Testis (tissue), 3 donors: Measurements from ENCODE around the gene LDLRAD4. TPM values are rescaled to one million over a fixed set of nuclear protein-coding genes. Genes with fewer than 3 reads are reported as not detected.

Experiments used
- DNase-seq: peaks from one replicate; pipeline ENCODE4 v3.0.0-alpha.2; 2019
- H3K27ac ChIP-seq, 2 donors: fragments of 200-600 bp; sonication (generic); one replicate each; pipeline ENCODE4 v1.5.1; 2019
- H3K27me3 ChIP-seq: fragments of 200-600 bp; sonication (generic); one replicate; pipeline ENCODE4 v1.5.1; 2019
- H3K36me3 ChIP-seq: fragments of 200-600 bp; sonication (generic); one replicate; pipeline ENCODE4 v1.5.1; 2017; ENCODE audit warnings: low read depth; ENCODE audit errors: missing control alignments
- H3K4me1 ChIP-seq: fragments of 200-600 bp; sonication (generic); one replicate; pipeline ENCODE4 v1.5.1; 2019
- H3K4me3 ChIP-seq, 2 donors: fragments of 200-600 bp; sonication (generic); one replicate each; pipeline ENCODE4 v1.5.1; 2017 to 2019
- H3K9me3 ChIP-seq: fragments of 200-600 bp; sonication (generic); one replicate; pipeline ENCODE4 v1.5.1; 2017
- POLR2A ChIP-seq: fragments of 450-650 bp; IDR thresholded peaks from one replicate; pipeline ENCODE4 v1.6.1; 2017; ENCODE audit warnings: antibody characterized with exemption, mild to moderate bottlenecking, moderate library complexity
- WGBS, 2 donors: methylation state at CpG; one replicate each; pipeline ENCODE4 v1.1.5; 2018; 5-methylcytosine and 5-hydroxymethylcytosine counted together
- intact Hi-C: fragments of 100-400 bp; cut with DNase I; formaldehyde crosslinking; loops from one replicate; pipeline ENCODE4 v1.15.1; 2023; ENCODE audit warnings: low total_unique reads
- polyA plus RNA-seq: library from polyadenylated mRNA; stranded (reverse); fragments of 350-450 nt; fragmentation: Illumina TruSeq; extraction: RNeasy Lipid Tissue Mini Kit (QIAGEN cat#74804); gene quantifications from one replicate; pipeline ENCODE4 v1.2.3, GENCODE V29; 2014; ENCODE audit warnings: low read depth, low replicate concordance; ENCODE audit not compliant: insufficient read depth
- total RNA-seq, 2 donors: library from RNA; depleted of rRNA; stranded (reverse); fragments of >200 nt; gene quantifications; one replicate each; pipeline ENCODE4 v1.2.3, GENCODE V29; 2016
- TF ChIP-seq, protein P1 (sequence below), 3 experiments: fragments of 450-650 bp in 2 of 3; fragments of 200-600 bp in 1 of 3; sonication (generic) in 1 of 3; IDR thresholded peaks; one replicate each; pipeline ENCODE4 v1.5.1; 2016 to 2019; ENCODE audit warnings: antibody characterized with exemption in 3 of 3, mild to moderate bottlenecking in 2 of 3, moderate library complexity in 1 of 3

LDLRAD4 gene
- total and polyA plus RNA-seq, 3 donors from 2014 or later = 22.0 to 42.2 (median 25.9) TPM

GRCh38 chr18:13320096-13320495 is 101.5 kb downstream of the LDLRAD4 start:
- H3K36me3 ChIP-seq = no peaks in the 10 kb centered on the region
- intact Hi-C loops = no loop called here
- no peak for TF ChIP-seq POLR2A
- TF ChIP-seq, protein P1, sequence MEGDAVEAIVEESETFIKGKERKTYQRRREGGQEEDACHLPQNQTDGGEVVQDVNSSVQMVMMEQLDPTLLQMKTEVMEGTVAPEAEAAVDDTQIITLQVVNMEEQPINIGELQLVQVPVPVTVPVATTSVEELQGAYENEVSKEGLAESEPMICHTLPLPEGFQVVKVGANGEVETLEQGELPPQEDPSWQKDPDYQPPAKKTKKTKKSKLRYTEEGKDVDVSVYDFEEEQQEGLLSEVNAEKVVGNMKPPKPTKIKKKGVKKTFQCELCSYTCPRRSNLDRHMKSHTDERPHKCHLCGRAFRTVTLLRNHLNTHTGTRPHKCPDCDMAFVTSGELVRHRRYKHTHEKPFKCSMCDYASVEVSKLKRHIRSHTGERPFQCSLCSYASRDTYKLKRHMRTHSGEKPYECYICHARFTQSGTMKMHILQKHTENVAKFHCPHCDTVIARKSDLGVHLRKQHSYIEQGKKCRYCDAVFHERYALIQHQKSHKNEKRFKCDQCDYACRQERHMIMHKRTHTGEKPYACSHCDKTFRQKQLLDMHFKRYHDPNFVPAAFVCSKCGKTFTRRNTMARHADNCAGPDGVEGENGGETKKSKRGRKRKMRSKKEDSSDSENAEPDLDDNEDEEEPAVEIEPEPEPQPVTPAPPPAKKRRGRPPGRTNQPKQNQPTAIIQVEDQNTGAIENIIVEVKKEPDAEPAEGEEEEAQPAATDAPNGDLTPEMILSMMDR (IDR thresholded peaks at IDR 0.05) = no peak
- DNase-seq = no peak
- H3K27me3 ChIP-seq = no peaks in the 10 kb centered on the region
- H3K9me3 ChIP-seq = no peaks in the 10 kb centered on the region
- H3K4me1 ChIP-seq = no peaks in the 10 kb centered on the region
- no peak overlapping the region for H3K4me3 ChIP-seq
- H3K27ac ChIP-seq = no peak overlapping the region
- WGBS, 2 donors = 87% methylated on average over 8 of the region's 8 CpGs

GRCh38 chr18:13320891-13321425 is 102.4 kb downstream of the LDLRAD4 start:
- Histone ChIP-seq H3K27ac (no peak overlapping the region), H3K27me3 (no peaks in the 10 kb centered on the region), H3K4me3 (no peak overlapping the region), H3K4me1 (no peaks in the 10 kb centered on the region), H3K36me3 (no peaks in the 10 kb centered on the region), H3K9me3 (no peaks in the 10 kb centered on the region)
- DNase-seq = no peak
- TF ChIP-seq, protein P1 (IDR thresholded peaks at IDR 0.05) = no peak
- TF ChIP-seq POLR2A = no peak
- intact Hi-C loops = no loop called here
- WGBS, 2 donors = 88% methylated on average over 14 to 17 of the region's 17 CpGs

- Histone ChIP-seq H3K27ac (no peak overlapping the region), H3K27me3 (no peaks in the 10 kb centered on the region), H3K4me1 (no peaks in the 10 kb centered on the region), H3K4me3 (no peak overlapping the region), H3K36me3 (no peaks in the 10 kb centered on the region), H3K9me3 (no peaks in the 10 kb centered on the region)
- 38 to 52% methylated on average over 1 of the region's 1 CpG for WGBS, 2 donors
- TF ChIP-seq, protein P1 (IDR thresholded peaks at IDR 0.05) = no peak
- no peak for TF ChIP-seq POLR2A
- DNase-seq = no peak
- intact Hi-C loops = no loop called here
Measured at GRCh38 chr18:13321923-13322322, 103.4 kb downstream of the LDLRAD4 start.

GRCh38 chr18:13323186-13323585 is 104.6 kb downstream of the LDLRAD4 start:
- Histone ChIP-seq H3K9me3 (no peaks in the 10 kb centered on the region), H3K36me3 (no peaks in the 10 kb centered on the region), H3K4me1 (no peaks in the 10 kb centered on the region), H3K4me3 (no peak overlapping the region), H3K27me3 (no peaks in the 10 kb centered on the region), H3K27ac (no peak overlapping the region)
- TF ChIP-seq, protein P1 (IDR thresholded peaks at IDR 0.05) = no peak
- no peak for TF ChIP-seq POLR2A
- intact Hi-C loops = no loop called here
- no peak for DNase-seq
- 92 to 94% methylated on average over 9 of the region's 9 CpGs for WGBS, 2 donors

- intact Hi-C loops = no loop called here
- Histone ChIP-seq H3K27ac (no peak overlapping the region), H3K4me1 (no peaks in the 10 kb centered on the region), H3K36me3 (no peaks in the 10 kb centered on the region), H3K9me3 (no peaks in the 10 kb centered on the region), H3K4me3 (no peak overlapping the region), H3K27me3 (no peaks in the 10 kb centered on the region)
- TF ChIP-seq, protein P1 (IDR thresholded peaks at IDR 0.05) = no peak
- TF ChIP-seq POLR2A = no peak
- no peak for DNase-seq
- 85 to 88% methylated on average over 8 of the region's 8 CpGs for WGBS, 2 donors
Measured at GRCh38 chr18:13324880-13325279, 106.3 kb downstream of the LDLRAD4 start.
